ENCODE results near the gene CRY1.

The CRY1 gene

GRCh38 chr12:107115119-107115518, 21.8 kb upstream of the CRY1 start:
- no peaks in the 10 kb centered on the region for H3K9me3 ChIP-seq (ENCODE audit: insufficient read depth, low read depth, low read length)
- no peak overlapping the region for H2AFZ ChIP-seq (ENCODE audit: low read length)
- no peaks in the 10 kb centered on the region for H3K79me2 ChIP-seq (ENCODE audit: insufficient read depth, low read length)
- no peaks in the 10 kb centered on the region for H3F3A ChIP-seq (ENCODE audit: low read depth)
- TF ChIP-seq, protein P1, sequence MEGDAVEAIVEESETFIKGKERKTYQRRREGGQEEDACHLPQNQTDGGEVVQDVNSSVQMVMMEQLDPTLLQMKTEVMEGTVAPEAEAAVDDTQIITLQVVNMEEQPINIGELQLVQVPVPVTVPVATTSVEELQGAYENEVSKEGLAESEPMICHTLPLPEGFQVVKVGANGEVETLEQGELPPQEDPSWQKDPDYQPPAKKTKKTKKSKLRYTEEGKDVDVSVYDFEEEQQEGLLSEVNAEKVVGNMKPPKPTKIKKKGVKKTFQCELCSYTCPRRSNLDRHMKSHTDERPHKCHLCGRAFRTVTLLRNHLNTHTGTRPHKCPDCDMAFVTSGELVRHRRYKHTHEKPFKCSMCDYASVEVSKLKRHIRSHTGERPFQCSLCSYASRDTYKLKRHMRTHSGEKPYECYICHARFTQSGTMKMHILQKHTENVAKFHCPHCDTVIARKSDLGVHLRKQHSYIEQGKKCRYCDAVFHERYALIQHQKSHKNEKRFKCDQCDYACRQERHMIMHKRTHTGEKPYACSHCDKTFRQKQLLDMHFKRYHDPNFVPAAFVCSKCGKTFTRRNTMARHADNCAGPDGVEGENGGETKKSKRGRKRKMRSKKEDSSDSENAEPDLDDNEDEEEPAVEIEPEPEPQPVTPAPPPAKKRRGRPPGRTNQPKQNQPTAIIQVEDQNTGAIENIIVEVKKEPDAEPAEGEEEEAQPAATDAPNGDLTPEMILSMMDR (conservative IDR thresholded peaks at IDR 0.05; ENCODE audit: low read length) = no peak
- TF ChIP-seq EZH2phosphoT487 (IDR thresholded peaks at IDR 0.05; ENCODE audit: borderline replicate concordance) = no peak
- H3K4me3 ChIP-seq (ENCODE audit: low read length, poor library complexity, severe bottlenecking) = no peak overlapping the region
- H3K27me3 ChIP-seq (ENCODE audit: insufficient read depth, low read length, poor library complexity, severe bottlenecking) = no peaks in the 10 kb centered on the region
- H3K9ac ChIP-seq (ENCODE audit: low read depth, low read length, poor library complexity, severe bottlenecking) = no peak overlapping the region
- no peak overlapping the region for H3K4me2 ChIP-seq (ENCODE audit: low read depth, low read length, poor library complexity, severe bottlenecking)
- no peaks in the 10 kb centered on the region for H3K36me3 ChIP-seq (ENCODE audit: insufficient read depth, low read length)
- no peaks in the 10 kb centered on the region for H4K20me1 ChIP-seq (ENCODE audit: insufficient read depth, low read length, poor library complexity, severe bottlenecking)
- no peaks in the 10 kb centered on the region for H3K9me2 ChIP-seq (replicated peaks; ENCODE audit: low read depth, low read length)
- no peaks in the 10 kb centered on the region for H3K4me1 ChIP-seq (ENCODE audit: insufficient read depth, low read length, poor library complexity, severe bottlenecking)

- H3K27me3 ChIP-seq (ENCODE audit: insufficient read depth, low read length, poor library complexity, severe bottlenecking) = no peaks in the 10 kb centered on the region
- H3F3A ChIP-seq (ENCODE audit: low read depth) = no peaks in the 10 kb centered on the region
- H3K9ac ChIP-seq (ENCODE audit: low read depth, low read length, poor library complexity, severe bottlenecking) = no peak overlapping the region
- no peak overlapping the region for H3K4me2 ChIP-seq (ENCODE audit: low read depth, low read length, poor library complexity, severe bottlenecking)
- H3K9me2 ChIP-seq (replicated peaks; ENCODE audit: low read depth, low read length) = no peaks in the 10 kb centered on the region
- H3K79me2 ChIP-seq (ENCODE audit: insufficient read depth, low read length) = no peaks in the 10 kb centered on the region
- no peaks in the 10 kb centered on the region for H3K36me3 ChIP-seq (ENCODE audit: insufficient read depth, low read length)
- no peaks in the 10 kb centered on the region for H3K9me3 ChIP-seq (ENCODE audit: insufficient read depth, low read depth, low read length)
- H4K20me1 ChIP-seq (ENCODE audit: insufficient read depth, low read length, poor library complexity, severe bottlenecking) = no peaks in the 10 kb centered on the region
- no peak overlapping the region for H2AFZ ChIP-seq (ENCODE audit: low read length)
- no peak for TF ChIP-seq EZH2phosphoT487 (IDR thresholded peaks at IDR 0.05; ENCODE audit: borderline replicate concordance)
- TF ChIP-seq, protein P1 (conservative IDR thresholded peaks at IDR 0.05; ENCODE audit: low read length) = no peak
- H3K4me1 ChIP-seq (ENCODE audit: insufficient read depth, low read length, poor library complexity, severe bottlenecking) = no peaks in the 10 kb centered on the region
- no peak overlapping the region for H3K4me3 ChIP-seq (ENCODE audit: low read length, poor library complexity, severe bottlenecking)
Observed at GRCh38 chr12:107111314-107111713, 18.0 kb upstream of the CRY1 start.

DNA sequence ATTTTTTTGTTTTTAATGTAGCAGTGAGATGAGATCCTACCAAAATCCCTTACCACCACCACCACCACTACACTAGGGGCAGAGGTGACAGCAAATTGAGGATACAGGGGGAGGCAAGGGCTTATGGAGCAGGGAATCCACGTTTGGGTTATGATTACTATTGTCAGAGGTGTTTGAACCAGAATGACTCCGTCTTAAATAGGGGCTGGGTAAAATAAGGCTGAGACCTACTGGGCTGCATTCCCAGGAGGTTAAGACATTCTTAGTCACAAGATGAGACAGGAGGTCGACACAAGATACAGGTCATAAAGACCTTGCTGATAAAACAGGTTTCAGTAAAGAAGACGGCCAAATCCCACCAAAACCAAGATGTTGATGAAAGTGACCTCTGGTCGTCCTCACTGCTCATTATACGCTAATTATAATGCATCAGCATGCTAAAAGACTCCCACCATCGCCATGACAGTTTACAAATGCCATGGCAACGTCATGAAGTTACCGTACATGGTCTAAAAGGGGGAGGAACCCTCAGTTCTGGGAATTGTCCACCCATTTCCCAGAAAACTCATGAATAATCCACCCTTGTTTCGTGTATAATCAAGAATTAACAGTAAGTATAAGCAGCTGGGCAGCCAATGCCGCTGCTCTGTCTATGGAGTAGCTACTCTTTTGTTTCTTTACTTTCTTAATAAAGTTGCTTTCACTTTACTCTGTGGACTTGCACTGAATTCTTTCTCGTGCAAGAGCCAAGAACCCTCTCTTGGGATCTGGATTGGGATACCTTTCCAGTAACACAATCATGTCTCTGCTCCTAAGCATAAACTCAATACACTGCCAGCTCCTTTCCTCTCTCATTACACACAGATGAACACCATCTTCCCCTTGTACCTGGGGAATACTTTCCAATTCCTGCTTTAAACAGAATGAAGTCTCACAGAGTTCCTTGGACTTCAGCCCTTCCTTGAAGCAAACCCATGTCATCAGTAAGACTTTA, 16.7 kb upstream of the CRY1 start:
- Histone ChIP-seq H3K4me2 (ENCODE audit: low read depth, low read length, poor library complexity, severe bottlenecking) (no peak overlapping the region), H3K4me1 (ENCODE audit: insufficient read depth, low read length, poor library complexity, severe bottlenecking) (no peaks in the 10 kb centered on the region), H3K9me3 (ENCODE audit: insufficient read depth, low read depth, low read length) (no peaks in the 10 kb centered on the region), H4K20me1 (ENCODE audit: insufficient read depth, low read length, poor library complexity, severe bottlenecking) (no peaks in the 10 kb centered on the region), H2AFZ (ENCODE audit: low read length) (peak overlapping the region; percentile 40; the same call in 1 of the 2 replicates), H3K4me3 (ENCODE audit: low read length, poor library complexity, severe bottlenecking) (no peak overlapping the region), H3K9me2 (replicated peaks; ENCODE audit: low read depth, low read length) (no peaks in the 10 kb centered on the region), H3K79me2 (ENCODE audit: insufficient read depth, low read length) (no peaks in the 10 kb centered on the region), H3K27me3 (ENCODE audit: insufficient read depth, low read length, poor library complexity, severe bottlenecking) (no peaks in the 10 kb centered on the region), H3K9ac (ENCODE audit: low read depth, low read length, poor library complexity, severe bottlenecking) (no peak overlapping the region), H3K36me3 (ENCODE audit: insufficient read depth, low read length) (no peaks in the 10 kb centered on the region), H3F3A (ENCODE audit: low read depth) (no peaks in the 10 kb centered on the region)
- no peak for TF ChIP-seq EZH2phosphoT487 (IDR thresholded peaks at IDR 0.05; ENCODE audit: borderline replicate concordance)
- TF ChIP-seq, protein P1 (conservative IDR thresholded peaks at IDR 0.05; ENCODE audit: low read length) = no peak
